Adrenal gland (tissue), 12 donors: ENCODE data around the gene HYI. TPM values are rescaled to one million over a fixed set of nuclear protein-coding genes. Genes with fewer than 3 reads are reported as not detected.

Experiments used
- DNase-seq, 7 donors: peaks; one replicate each; pipeline ENCODE4 v3.0.0-alpha.2; 2019 to 2020
- H3K27ac ChIP-seq, 5 donors: fragments of 200-600 bp; sonication (generic) in 4 of 5; 1 replicate in 3 of 5; 2 replicates in 2 of 5; pipeline versions ENCODE4 v1.5.1 to v1.8.0; 2016 to 2020; ENCODE audit warnings: mild to moderate bottlenecking in 1 of 5
- H3K27me3 ChIP-seq: fragments of 200-600 bp; 2 replicates; pipeline ENCODE4 v1.8.0; 2021
- H3K36me3 ChIP-seq, 2 donors: fragments of 200-600 bp; replicated peaks in 1 of 2; 1 replicate in 1 of 2; 2 replicates in 1 of 2; pipeline versions ENCODE4 v1.5.1 to v1.8.0; 2018 to 2022
- H3K4me1 ChIP-seq, 2 donors: fragments of 200-600 bp; replicated peaks in 1 of 2; 1 replicate in 1 of 2; 2 replicates in 1 of 2; pipeline versions ENCODE4 v1.5.1 to v1.8.0; 2018 to 2021
- H3K4me3 ChIP-seq, 4 donors: fragments of 200-600 bp; sonication (generic) in 3 of 4; one replicate each; pipeline ENCODE4 v1.5.1; 2016 to 2018
- H3K9me3 ChIP-seq, 3 donors: fragments of 200-600 bp; sonication (generic) in 1 of 3; replicated peaks in 1 of 3; 1 replicate in 2 of 3; 2 replicates in 1 of 3; pipeline versions ENCODE4 v1.5.1 to v1.8.0; 2016 to 2021
- CTCF ChIP-seq, 6 experiments: fragments of 450-650 bp in 4 of 6; fragments of 200-600 bp in 2 of 6; sonication (generic) in 1 of 6; IDR thresholded peaks; 1 replicate in 5 of 6; 2 replicates in 1 of 6; pipeline versions ENCODE4 v1.5.1 to v1.8.0; 2016 to 2021; ENCODE audit warnings: antibody characterized with exemption in 6 of 6, mild to moderate bottlenecking in 2 of 6, moderate library complexity in 1 of 6
- POLR2A ChIP-seq, 2 donors: fragments of 450-650 bp; IDR thresholded peaks; one replicate each; pipeline ENCODE4 v1.6.1; 2017; ENCODE audit warnings: antibody characterized with exemption in 2 of 2, mild to moderate bottlenecking in 2 of 2, moderate library complexity in 1 of 2
- WGBS, 4 donors: extraction: QIAGEN DNeasy Blood & Tissue Kit in 2 of 4; methylation state at CpG; one replicate each; pipeline versions ENCODE4 v1.1.5 to v1.1.7; 2013 to 2017; 5-methylcytosine and 5-hydroxymethylcytosine counted together
- intact Hi-C, 2 donors: fragments of 100-400 bp; cut with DNase I; formaldehyde crosslinking; loops; one replicate each; pipeline versions ENCODE4 v1.14.1 to v1.15.0; 2022 to 2023
- polyA plus RNA-seq, 3 donors: library from polyadenylated mRNA; stranded (reverse); fragments of 200-250 nt in 2 of 3; fragments of 350-450 nt in 1 of 3; fragmentation: Illumina TruSeq in 1 of 3; extraction: RNeasy Lipid Tissue Mini Kit (QIAGEN cat#74804) in 1 of 3; gene quantifications; one replicate each; pipeline ENCODE4 v1.2.3, GENCODE V29; 2013 to 2014
- total RNA-seq, 9 donors: library from RNA; depleted of rRNA in 4 of 9; stranded (reverse); fragments of >200 nt in 4 of 9; fragments of 120-200 nt in 1 of 9; fragmentation: NEBNext Ultra II Directional in 1 of 9; extraction: Animal tissue kit (Norgen Biotek cat#: 25700) in 1 of 9; gene quantifications; one replicate each; pipeline versions ENCODE4 v1.1.0 to v1.2.4, GENCODE V29; 2013 to 2023
- donor health status: healthy with polysubstance abuse.
- donor health status: Bipolar disorder and iron deficiency.
- donor health status: DM: yes; HTN: yes; CAD: no.
- donor health status: DM: no; HTN: no; CAD: no.
- donor health status: DM: no; HTN: no; CAD: no.
- donor health status: DM: yes; HTN: yes; CAD: no.

The HYI gene
- total and polyA plus RNA-seq, 12 donors = 24.7 to 209 (median 51.9) TPM

GRCh38 chr1:43421396-43421795, 32.3 kb downstream of the HYI start:
- Histone ChIP-seq H3K27ac (no peak overlapping the region), H3K9me3 (no peaks in the 10 kb centered on the region), H3K4me1 (no peaks in the 10 kb centered on the region), H3K27me3 (no peaks in the 10 kb centered on the region), H3K36me3 (peaks cover 0 to 87% of the 10 kb centered on the region in 2 donors), H3K4me3 (no peak overlapping the region)
- WGBS, 4 donors = 90 to 94% (median 93%) methylated on average over 6 of the region's 6 CpGs
- intact Hi-C loops = no loop called here
- peak in 1 of 7 donors; percentile 4 for DNase-seq
- TF ChIP-seq POLR2A (IDR thresholded peaks at IDR 0.05) (no peak), CTCF (IDR thresholded peaks at IDR 0.05) (no peak)

- intact Hi-C loops = no loop called here
- Histone ChIP-seq H3K27me3 (no peaks in the 10 kb centered on the region), H3K9me3 (no peaks in the 10 kb centered on the region), H3K36me3 (peaks cover 0 to 87% of the 10 kb centered on the region in 2 donors), H3K4me1 (no peaks in the 10 kb centered on the region), H3K27ac (no peak overlapping the region), H3K4me3 (no peak overlapping the region)
- WGBS, 4 donors = 94 to 98% (median 97%) methylated on average over 10 of the region's 10 CpGs
- DNase-seq = peak in 1 of 7 donors; percentile 6
- no peak for TF ChIP-seq CTCF (IDR thresholded peaks at IDR 0.05)
- TF ChIP-seq POLR2A (IDR thresholded peaks at IDR 0.05) = no peak
These were observed 32.9 kb downstream of the HYI start for GRCh38 chr1:43420874-43421273.

GRCh38 chr1:43419627-43420425, 33.9 kb downstream of the HYI start:
- TF ChIP-seq CTCF (IDR thresholded peaks at IDR 0.05) (no peak), POLR2A (IDR thresholded peaks at IDR 0.05) (no peak)
- Histone ChIP-seq H3K4me1 (no peaks in the 10 kb centered on the region), H3K9me3 (no peaks in the 10 kb centered on the region), H3K36me3 (peaks cover 0 to 79% of the 10 kb centered on the region in 2 donors), H3K4me3 (no peak overlapping the region), H3K27me3 (no peaks in the 10 kb centered on the region), H3K27ac (no peak overlapping the region)
- intact Hi-C loops = loop anchor here (5.0 kb wide), 1 partner anchor 193 kb away; no protein-coding TSS in a partner anchor
- 93 to 98% (median 95%) methylated on average over 5 to 13 of the region's 13 CpGs for WGBS, 4 donors
- no peak for DNase-seq

- Histone ChIP-seq H3K36me3 (peaks cover 0 to 70% of the 10 kb centered on the region in 2 donors), H3K9me3 (no peaks in the 10 kb centered on the region), H3K27me3 (no peaks in the 10 kb centered on the region), H3K4me3 (no peak overlapping the region), H3K27ac (no peak overlapping the region), H3K4me1 (no peaks in the 10 kb centered on the region)
- intact Hi-C loops = loop anchor here (5.0 kb wide), 1 partner anchor 192 kb away; no protein-coding TSS in a partner anchor
- TF ChIP-seq CTCF (IDR thresholded peaks at IDR 0.05) (no peak), POLR2A (IDR thresholded peaks at IDR 0.05) (no peak)
- DNase-seq = no peak
- 90 to 98% (median 92%) methylated on average over 4 of the region's 4 CpGs for WGBS, 4 donors
These were observed 34.9 kb downstream of the HYI start for GRCh38 chr1:43418858-43419257.
